Fibroblast of peridontal ligament (primary cell): ENCODE results near the gene PTGS2.
"Not testable (repeated sequence)": the region's sequence is repeated elsewhere in the genome, so short reads cannot be mapped to it uniquely, and the experiment has no call there.

Experiments
- DNase-seq: peaks from one replicate; pipeline ENCODE4 v3.0.0-alpha.2; 2010; ENCODE audit errors: extremely low read depth

PTGS2 gene

GRCh38 chr1:186670297-186671135 is 9.7 kb downstream of the PTGS2 start:
- DNase-seq = peak; percentile 7

GRCh38 chr1:186669784-186670183 is 10.4 kb downstream of the PTGS2 start:
- DNase-seq = not testable (repeated sequence)

DNA sequence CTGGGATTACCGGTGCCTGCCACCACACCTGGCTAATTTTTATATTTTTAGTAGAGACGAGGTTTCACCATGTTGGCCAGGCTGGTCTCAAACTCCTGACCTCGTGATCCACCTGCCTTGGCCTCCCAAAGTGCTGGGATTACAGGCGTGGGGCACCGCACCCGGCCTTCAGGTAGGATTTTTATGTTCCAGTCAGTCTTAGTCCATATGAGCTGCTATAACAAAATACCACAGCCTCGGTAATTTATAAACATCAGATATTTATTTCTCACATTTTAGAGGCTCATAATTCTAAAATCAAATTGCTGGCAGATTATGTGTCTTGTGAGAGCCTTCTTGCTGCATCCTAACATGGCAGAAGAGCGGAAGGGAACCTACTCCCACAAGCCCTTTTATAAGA is 16.0 kb downstream of the PTGS2 start:
- not testable (repeated sequence) for DNase-seq

GRCh38 chr1:186662752-186663151 is 17.5 kb downstream of the PTGS2 start:
- peak; percentile 11 for DNase-seq

- no peak for DNase-seq
Observed at GRCh38 chr1:186659890-186660341, 20.3 kb downstream of the PTGS2 start.

GRCh38 chr1:186658999-186659398 is 21.2 kb downstream of the PTGS2 start:
- no peak for DNase-seq

- no peak for DNase-seq
Observed at GRCh38 chr1:186657481-186657880, 22.7 kb downstream of the PTGS2 start.

DNA sequence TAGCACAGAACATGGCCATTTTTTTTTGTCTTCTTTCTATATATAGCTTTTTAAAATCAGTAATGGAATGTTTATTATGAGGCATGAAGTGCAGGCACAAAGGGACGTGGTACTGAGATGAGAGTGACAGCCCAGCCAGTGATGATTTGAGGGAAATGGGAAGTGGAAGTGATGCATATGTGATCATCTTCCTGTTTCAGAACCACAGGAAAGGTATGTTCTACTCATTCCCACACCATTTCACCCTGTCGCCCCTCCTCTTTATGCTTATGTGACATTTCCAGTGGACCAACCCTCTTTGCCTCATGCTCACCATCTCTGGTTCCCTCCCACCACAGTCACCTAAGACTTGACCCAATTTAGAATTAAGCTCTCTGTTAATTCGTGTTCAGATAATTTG is 24.3 kb downstream of the PTGS2 start:
- no peak for DNase-seq

DNA sequence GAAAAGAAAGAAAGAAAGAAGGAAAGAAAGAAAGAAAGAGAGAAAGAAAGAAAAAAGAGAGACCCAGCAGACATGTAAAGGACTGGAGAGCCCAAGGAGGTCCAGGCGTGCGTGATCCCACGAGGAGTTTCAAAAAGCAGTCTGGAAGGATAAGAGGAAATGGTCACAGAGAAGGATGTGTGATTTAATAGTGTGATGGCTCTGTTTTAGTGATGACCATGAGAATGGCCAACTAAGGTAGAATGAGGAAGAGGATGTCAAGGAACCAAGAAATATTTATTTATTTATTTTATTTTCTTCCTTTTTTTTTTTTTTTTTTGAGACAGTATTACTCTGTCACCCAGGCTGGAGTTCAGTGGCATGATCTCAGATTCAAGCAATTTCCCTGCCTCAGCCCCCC is 25.5 kb downstream of the PTGS2 start:
- DNase-seq = no peak

DNA sequence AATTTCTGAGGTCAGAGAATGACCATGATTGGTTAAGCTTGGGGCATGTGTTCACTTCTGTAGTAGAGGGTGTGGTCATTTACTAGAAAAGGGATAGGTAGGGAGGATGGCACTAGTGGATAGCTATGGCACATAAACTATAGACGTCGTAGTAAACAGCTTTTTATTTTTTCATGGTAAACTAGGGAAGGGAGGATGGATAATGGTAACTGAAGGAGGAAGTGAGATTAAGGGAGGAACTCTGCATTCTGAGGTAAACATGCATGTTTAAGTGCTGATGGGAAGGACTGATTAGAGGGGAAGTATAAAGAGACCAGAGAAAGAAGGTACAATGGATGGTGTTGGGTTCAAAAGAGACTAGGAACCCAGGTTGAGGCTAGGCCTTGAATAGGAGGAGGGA is 26.9 kb downstream of the PTGS2 start:
- DNase-seq = no peak

DNA sequence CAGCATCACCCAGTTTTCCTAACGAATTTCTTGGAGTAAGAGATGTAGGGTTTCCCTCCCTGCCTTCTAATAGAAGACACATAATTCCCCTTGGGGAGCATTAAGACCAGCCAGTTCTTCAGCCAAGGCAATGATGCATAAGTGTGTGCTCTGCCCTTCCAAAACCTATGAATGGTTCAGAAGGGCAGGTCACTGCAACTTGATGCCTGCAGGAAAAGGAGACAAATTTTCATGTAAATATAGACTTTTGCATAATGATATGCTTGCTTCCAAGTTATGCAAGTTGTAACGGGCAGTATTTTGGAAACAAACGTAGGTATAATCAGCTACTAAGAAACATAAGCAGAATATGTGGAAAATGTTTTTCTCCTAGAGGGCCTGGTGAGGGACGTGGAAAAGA is 31.6 kb downstream of the PTGS2 start:
- peak; percentile 51 for DNase-seq

GRCh38 chr1:186647985-186648384 is 32.2 kb downstream of the PTGS2 start:
- not testable (repeated sequence) for DNase-seq

DNA sequence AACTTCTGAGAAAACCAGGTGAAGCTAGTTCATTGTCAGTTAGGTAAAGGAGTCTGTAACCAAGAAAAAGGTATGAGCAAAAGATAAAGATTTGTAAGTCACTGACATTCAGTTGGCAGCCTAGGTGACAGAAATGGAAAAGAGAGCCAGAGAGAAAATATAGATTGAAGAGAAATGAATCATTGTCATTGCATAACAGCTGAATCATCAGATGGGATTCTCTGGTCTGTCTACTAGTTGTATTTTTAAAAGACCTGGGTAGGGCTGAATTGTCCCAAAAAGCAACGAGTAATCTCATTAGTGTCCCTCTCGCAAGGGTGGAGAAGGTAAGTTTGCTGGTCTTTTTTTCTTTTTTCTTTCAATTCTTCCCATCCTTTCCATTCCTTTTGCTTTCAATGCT is 36.6 kb downstream of the PTGS2 start:
- DNase-seq = peak; percentile 68

- not testable (repeated sequence) for DNase-seq
Observed at GRCh38 chr1:186637567-186637966, 42.7 kb downstream of the PTGS2 start.

DNA sequence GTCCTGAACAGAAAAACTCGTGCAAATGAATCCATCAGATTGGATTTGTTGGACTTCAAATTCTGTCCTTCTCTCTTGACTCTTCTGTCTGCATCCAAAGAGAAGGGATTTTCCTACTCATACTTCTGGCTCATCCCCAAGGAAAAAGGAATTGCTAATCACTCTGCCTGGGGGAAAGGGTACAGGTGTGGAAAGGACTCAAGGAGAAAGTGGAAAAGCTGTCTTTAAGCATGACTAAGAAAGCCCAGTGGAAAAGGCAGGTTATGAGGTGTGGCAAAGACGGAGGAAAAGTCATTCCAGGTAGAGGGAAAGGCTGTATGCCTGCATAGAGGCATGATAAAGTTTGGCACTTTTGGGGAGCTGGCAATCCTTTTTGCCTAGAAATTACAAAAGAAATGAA is 43.4 kb downstream of the PTGS2 start:
- DNase-seq = no peak

- DNase-seq = no peak
Observed at GRCh38 chr1:186634511-186634910, 45.7 kb downstream of the PTGS2 start.

- DNase-seq = no peak
Observed at GRCh38 chr1:186633116-186633515, 47.1 kb downstream of the PTGS2 start.

DNA sequence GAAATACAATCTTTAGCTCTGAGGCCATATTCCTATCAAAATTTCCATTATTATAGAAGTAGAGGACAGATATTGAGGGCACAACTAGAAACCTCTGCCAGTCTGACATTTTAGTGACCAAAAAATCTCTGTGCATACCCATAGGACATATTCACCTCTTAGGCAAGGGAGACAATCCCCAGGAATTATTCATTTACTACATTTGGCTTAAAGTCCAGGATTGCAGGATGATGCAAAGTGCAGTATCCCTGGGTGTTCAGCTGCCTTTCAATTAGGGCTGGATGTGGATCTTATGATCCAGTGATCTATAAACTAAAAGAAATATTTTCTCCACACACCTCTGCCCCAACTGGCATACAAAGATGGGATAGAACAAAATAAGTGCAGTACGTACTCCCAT is 50.9 kb downstream of the PTGS2 start:
- peak; percentile 15 for DNase-seq

DNA sequence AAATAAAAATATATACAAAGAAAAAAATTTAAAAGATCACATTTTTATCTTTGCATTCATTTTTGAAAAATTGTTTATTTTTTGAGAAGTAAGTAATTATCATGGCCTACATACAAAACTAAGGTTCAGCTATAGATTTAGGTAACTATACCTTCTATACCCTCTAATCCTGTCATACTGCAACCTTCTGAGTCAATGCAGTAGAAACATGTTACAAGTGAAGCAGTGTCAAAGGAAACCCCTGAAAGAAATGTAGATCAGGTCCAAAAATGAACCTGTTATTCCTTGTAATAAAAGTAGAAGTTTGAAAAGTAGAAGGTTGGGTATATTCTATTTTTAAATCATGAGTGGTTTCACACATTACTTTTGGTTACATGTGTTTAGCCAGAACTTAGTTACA is 51.3 kb downstream of the PTGS2 start:
- DNase-seq = no peak

- peak; percentile 71 for DNase-seq
Observed at GRCh38 chr1:186627019-186627418, 53.2 kb downstream of the PTGS2 start.

DNA sequence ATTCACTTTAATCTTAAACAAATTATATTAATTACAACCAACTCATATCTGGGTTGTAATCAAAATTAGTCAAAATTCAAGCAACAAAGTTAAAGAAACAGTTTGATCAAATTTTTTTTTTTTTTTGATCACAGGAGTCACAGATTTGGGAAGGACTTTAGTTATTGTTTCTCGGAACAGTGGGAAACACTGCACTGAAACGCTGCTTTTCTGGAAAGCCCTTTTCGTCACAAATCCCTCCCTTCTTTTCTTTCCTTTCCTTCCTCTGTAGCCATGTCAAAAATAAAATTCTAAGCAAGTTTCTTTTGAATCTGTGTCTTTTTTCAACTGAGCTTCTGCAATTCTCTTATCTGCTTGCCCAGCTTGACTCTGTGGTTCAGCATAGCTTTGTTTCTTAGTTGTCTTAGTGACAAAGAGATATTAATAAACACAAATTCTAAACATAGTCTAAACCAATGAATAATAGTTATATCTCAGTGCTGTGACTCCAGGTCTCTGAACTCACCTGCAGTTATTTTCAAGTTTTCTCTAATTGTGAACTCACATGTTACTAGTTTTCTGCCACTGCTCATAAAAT is 53.8 kb downstream of the PTGS2 start:
- DNase-seq = peak; percentile 21

DNA sequence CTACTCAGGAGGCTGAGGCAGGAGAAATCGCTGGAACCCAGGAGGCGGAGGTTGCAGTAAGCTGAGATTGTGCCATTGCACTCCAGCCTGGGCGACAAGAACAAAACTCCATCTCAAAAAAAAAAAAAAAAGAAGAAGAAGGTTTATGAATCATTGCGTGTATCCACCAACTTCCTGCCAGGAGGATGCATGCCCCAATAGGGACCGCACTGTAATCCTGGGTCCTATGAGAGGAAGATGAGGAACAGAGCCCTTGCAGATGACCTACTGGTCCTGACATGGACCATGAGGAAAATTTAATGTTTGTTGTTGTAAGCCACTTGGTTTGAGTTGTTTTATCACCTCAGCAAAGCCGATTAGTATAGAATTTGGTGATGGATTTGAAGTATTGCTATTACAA is 56.7 kb downstream of the PTGS2 start:
- no peak for DNase-seq
